Measurements from ENCODE around the gene RETSAT. TPM values are rescaled to one million over a fixed set of nuclear protein-coding genes. Genes with fewer than 3 reads are reported as not detected.
A peak's percentile ranks its signal among the peaks of the same experiment; 100 is the strongest.
"Not testable (repeated sequence)": the region's sequence is repeated elsewhere in the genome, so short reads cannot be mapped to it uniquely, and the experiment has no call there.

Gene RETSAT
- total and polyA plus RNA-seq, 2 of the 4 experiments (the other 2 are of a cell fraction): 25.6 to 32.3 TPM

DNA sequence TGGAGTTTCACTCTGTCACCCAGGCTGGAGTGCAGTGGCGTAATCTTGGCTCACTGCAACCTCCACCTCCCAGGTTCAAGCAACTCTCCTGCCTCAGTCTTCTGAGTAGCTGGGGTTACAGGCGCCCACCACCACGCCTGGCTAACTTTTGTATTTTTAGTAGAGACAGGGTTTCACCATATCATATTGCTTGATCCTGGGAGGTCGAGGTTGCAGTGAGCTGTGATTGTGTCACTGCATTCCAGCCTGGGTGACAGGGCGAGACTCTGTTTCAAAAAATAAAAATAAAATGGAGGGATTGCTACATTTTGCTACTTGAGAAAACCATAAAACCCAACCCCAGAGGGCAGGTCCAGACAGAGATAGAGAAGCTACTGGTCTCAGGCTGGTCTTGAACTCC, 28.8 kb upstream of the RETSAT start:
- H3K9me3 ChIP-seq (ENCODE audit: control insufficient read depth, insufficient read depth, low read length); H2BK20ac ChIP-seq (ENCODE audit: low read depth, low read length); H3K4me1 ChIP-seq (ENCODE audit: control insufficient read depth, insufficient read depth, low read length); H3K4me3 ChIP-seq (ENCODE audit: insufficient read depth, low read depth, low read length); H3K4me2 ChIP-seq (ENCODE audit: low read depth, low read length); H2AFZ ChIP-seq (replicated peaks; ENCODE audit: low read length, poor library complexity); H3K23ac ChIP-seq (ENCODE audit: low read depth, low read length); H3K9ac ChIP-seq (ENCODE audit: low read depth, low read length); H4K91ac ChIP-seq (ENCODE audit: insufficient read depth, low read depth, low read length); BruUV-seq (replicated peaks); H2AK5ac ChIP-seq (ENCODE audit: low read depth, low read length); intact Hi-C loops (cut with micrococcal nuclease); dilution Hi-C loops (cut with HindIII; ENCODE audit: low sequenced_read_pairs, unreplicated experiment); H3K18ac ChIP-seq (ENCODE audit: low read depth, low read length); H3K4ac ChIP-seq (ENCODE audit: low read depth, low read length); H2AK9ac ChIP-seq (replicated peaks; ENCODE audit: low read depth, low read length, poor library complexity); H4K20me1 ChIP-seq (ENCODE audit: insufficient read depth, low read length); H3K56ac ChIP-seq (ENCODE audit: extremely low read depth, insufficient read depth, low read length); H3K14ac ChIP-seq (replicated peaks; ENCODE audit: low read depth, low read length); H3K27me3 ChIP-seq (ENCODE audit: control insufficient read depth, insufficient read depth, low read length); H2BK120ac ChIP-seq (ENCODE audit: low read depth, low read length); H2BK15ac ChIP-seq (ENCODE audit: low read depth, low read length); H3K79me1 ChIP-seq (ENCODE audit: low read depth in 1 of 2, low read length in 2 of 2); H3K27ac ChIP-seq (ENCODE audit: insufficient read depth, low read length); H4K5ac ChIP-seq (ENCODE audit: low read depth, low read length); H3K9me1 ChIP-seq (ENCODE audit: insufficient read depth, low read length); POLR2A ChIA-PET (ENCODE audit: unreplicated experiment); in situ Hi-C loops (cut with MboI; ENCODE audit: low sequenced_read_pairs); CTCF ChIA-PET: not testable (repeated sequence)
- TF ChIP-seq CEBPB (IDR thresholded peaks at IDR 0.05; ENCODE audit: low read depth, low read length): peak; percentile 51; the same call in 1 of the 2 replicates
- Histone ChIP-seq H2BK5ac (ENCODE audit: low read depth, low read length, poor library complexity, severe bottlenecking) (peak overlapping the region; percentile 33), H3K36me3 (ENCODE audit: control insufficient read depth, insufficient read depth, low read length) (peaks cover 23% of the 10 kb centered on the region), H4K8ac (ENCODE audit: low read depth in 2 of 2, low read length in 2 of 2) (peak overlapping the region in 1 of 2 experiments; percentile 37; a peak in 1 of 4 replicates)
- WGBS, 2 experiments (ENCODE audit: extremely low coverage in 2 of 2, insufficient read length in 1 of 2): no CpG with 5 or more reads among the region's 5 CpGs
- ATAC-seq (ENCODE audit: low read depth): peak; percentile 40
- peak; percentile 15 for DNase-seq

All from IMR-90 (cell line).